T47D (cell line): ENCODE data around the gene THBS3.

ENCODE experiments used
- DNase-seq, 2 experiments: peaks; one replicate each; pipeline versions ENCODE4 v3.0.0 to v3.0.0-alpha.2; 2011 to 2012; ENCODE audit warnings: low read depth in 1 of 2, low spot score in 1 of 2
- JUND ChIP-seq: IDR thresholded peaks from 2 replicates; pipeline ENCODE4 v1.6.1; 2012; ENCODE audit warnings: low read depth
- in situ Hi-C: cut with HindIII; loops from 2 replicates; pipeline ENCODE4 v1.10.0; 2016; ENCODE audit warnings: low sequenced_read_pairs, low pct_unique_long_range_greater_than_20kb

Gene THBS3

GRCh38 chr1:155208541-155209311 lies 1.0 kb upstream of the THBS3 start, which contains the start of gene MTX1:
Gene MTX1, plus strand, starts transcription at chr1:155208695. Its CDS starts 110 bp downstream, at chr1:155208805.
- DNase-seq = peak; percentile 71 to 81
- in situ Hi-C loops = no loop called here
- TF ChIP-seq JUND = no peak

- peak; percentile 74 to 93 for DNase-seq
- TF ChIP-seq JUND = no peak
- in situ Hi-C loops = no loop called here
These were observed 549 bp downstream of the THBS3 start for GRCh38 chr1:155206891-155207805.

- no peak for TF ChIP-seq JUND
- in situ Hi-C loops = no loop called here
- no peak for DNase-seq
These were observed 1.6 kb downstream of the THBS3 start for GRCh38 chr1:155205969-155206593.

GRCh38 chr1:155205035-155205434 lies 2.7 kb downstream of the THBS3 start:
- no peak for DNase-seq
- in situ Hi-C loops = no loop called here
- TF ChIP-seq JUND = no peak

GRCh38 chr1:155202731-155203515 lies 4.8 kb downstream of the THBS3 start:
- DNase-seq = no peak
- in situ Hi-C loops = no loop called here
- no peak for TF ChIP-seq JUND

GRCh38 chr1:155202198-155202597 lies 5.5 kb downstream of the THBS3 start:
- no peak for TF ChIP-seq JUND
- in situ Hi-C loops = no loop called here
- DNase-seq = no peak

- DNase-seq = no peak
- in situ Hi-C loops = no loop called here
These were observed 6.8 kb downstream of the THBS3 start for GRCh38 chr1:155200920-155201319.

GRCh38 chr1:155199792-155200191 lies 7.9 kb downstream of the THBS3 start:
- no peak for DNase-seq
- TF ChIP-seq JUND = no peak
- in situ Hi-C loops = no loop called here

More at GRCh38 chr1:155200920-155201319, 6.8 kb downstream of the THBS3 start:
- no peak for TF ChIP-seq JUND

GRCh38 chr1:155198547-155198906 lies 9.2 kb downstream of the THBS3 start:
- no peak for TF ChIP-seq JUND
- DNase-seq = no peak
- in situ Hi-C loops = no loop called here

GRCh38 chr1:155197901-155198546 lies 9.7 kb downstream of the THBS3 start:
- DNase-seq = no peak
- in situ Hi-C loops = no loop called here
- no peak for TF ChIP-seq JUND

GRCh38 chr1:155196893-155197638 lies 10.6 kb downstream of the THBS3 start:
- in situ Hi-C loops = no loop called here
- TF ChIP-seq JUND = no peak
- DNase-seq = no peak
